Mammary epithelial cell (primary cell): ENCODE data around the gene TM4SF5.

ENCODE experiments used
- CTCF ChIP-seq, 2 donors: IDR thresholded peaks in 1 of 2; conservative IDR thresholded peaks in 1 of 2; 2 replicates each; pipeline ENCODE4 v1.5.1; 2011 to 2012; ENCODE audit warnings: inconsistent platforms in 2 of 2, low read length in 2 of 2, mild to moderate bottlenecking in 2 of 2, control low read depth in 1 of 2, low read depth in 1 of 2; ENCODE audit not compliant: insufficient read depth in 1 of 2; ENCODE audit errors: extremely low read depth in 1 of 2
- EZH2 ChIP-seq: IDR thresholded peaks from 2 replicates; pipeline ENCODE4 v1.6.1; 2012; ENCODE audit warnings: low read length, inconsistent platforms, borderline replicate concordance

- no peak for TF ChIP-seq CTCF (conservative IDR thresholded peaks at IDR 0.05 in 1 of 2, IDR thresholded peaks at IDR 0.05 in 1 of 2; ENCODE audit: extremely low read depth in 1 of 2, insufficient read depth in 1 of 2, low read depth in 1 of 2, low read length in 2 of 2)
- no peak for TF ChIP-seq EZH2
Observed at GRCh38 chr17:4812690-4813089, 41.0 kb downstream of the TM4SF5 start.
